ENCODE data around the gene BCAS1. TPM values are rescaled to one million over a fixed set of nuclear protein-coding genes. Genes with fewer than 3 reads are reported as not detected.

The BCAS1 gene
- total RNA-seq, 4 donors from 2014 or later: 0.32 TPM; not detected in 3

DNA sequence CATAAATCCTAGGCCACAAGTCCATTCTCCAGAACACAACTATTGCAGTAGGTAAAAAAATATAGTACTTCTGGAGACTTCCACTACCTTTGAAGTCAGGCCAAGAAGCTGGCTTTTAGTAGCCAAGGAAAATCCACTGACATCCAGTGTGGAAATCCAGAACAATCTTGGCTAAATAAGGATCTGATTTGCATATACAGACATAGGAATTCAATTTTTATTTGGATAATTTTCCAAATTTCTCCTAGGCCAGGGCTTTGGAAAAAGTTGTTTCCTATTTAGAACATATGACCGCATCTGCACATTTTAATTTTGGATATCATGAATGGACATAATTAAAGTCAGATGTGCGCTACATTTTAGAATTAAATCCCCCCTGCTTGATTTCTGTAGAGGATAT, 100.2 kb downstream of the BCAS1 start:
- DNase-seq (no peak), ATAC-seq (no peak)
- TF ChIP-seq, protein P1, sequence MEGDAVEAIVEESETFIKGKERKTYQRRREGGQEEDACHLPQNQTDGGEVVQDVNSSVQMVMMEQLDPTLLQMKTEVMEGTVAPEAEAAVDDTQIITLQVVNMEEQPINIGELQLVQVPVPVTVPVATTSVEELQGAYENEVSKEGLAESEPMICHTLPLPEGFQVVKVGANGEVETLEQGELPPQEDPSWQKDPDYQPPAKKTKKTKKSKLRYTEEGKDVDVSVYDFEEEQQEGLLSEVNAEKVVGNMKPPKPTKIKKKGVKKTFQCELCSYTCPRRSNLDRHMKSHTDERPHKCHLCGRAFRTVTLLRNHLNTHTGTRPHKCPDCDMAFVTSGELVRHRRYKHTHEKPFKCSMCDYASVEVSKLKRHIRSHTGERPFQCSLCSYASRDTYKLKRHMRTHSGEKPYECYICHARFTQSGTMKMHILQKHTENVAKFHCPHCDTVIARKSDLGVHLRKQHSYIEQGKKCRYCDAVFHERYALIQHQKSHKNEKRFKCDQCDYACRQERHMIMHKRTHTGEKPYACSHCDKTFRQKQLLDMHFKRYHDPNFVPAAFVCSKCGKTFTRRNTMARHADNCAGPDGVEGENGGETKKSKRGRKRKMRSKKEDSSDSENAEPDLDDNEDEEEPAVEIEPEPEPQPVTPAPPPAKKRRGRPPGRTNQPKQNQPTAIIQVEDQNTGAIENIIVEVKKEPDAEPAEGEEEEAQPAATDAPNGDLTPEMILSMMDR (IDR thresholded peaks at IDR 0.05 in 4 of 5, conservative IDR thresholded peaks at IDR 0.05 in 1 of 5): no peak
- no peaks in the 10 kb centered on the region for H3K36me3 ChIP-seq
- in situ Hi-C loops (cut with MboI; ENCODE audit: low sequenced_read_pairs in 4 of 4) (no loop called here), intact Hi-C loops (cut with DNase I; ENCODE audit: low total_unique reads) (no loop called here)
- no peak overlapping the region for H3K4me3 ChIP-seq
- H3K9me3 ChIP-seq: no peaks in the 10 kb centered on the region
- H3K27ac ChIP-seq: no peak overlapping the region
- no peaks in the 10 kb centered on the region for H3K27me3 ChIP-seq
- H3K4me1 ChIP-seq: no peaks in the 10 kb centered on the region

- H3K27me3 ChIP-seq: no peaks in the 10 kb centered on the region
- ATAC-seq (no peak), DNase-seq (no peak)
- no peaks in the 10 kb centered on the region for H3K9me3 ChIP-seq
- intact Hi-C loops (cut with DNase I; ENCODE audit: low total_unique reads): no loop called here
- H3K36me3 ChIP-seq: no peaks in the 10 kb centered on the region
- no peak overlapping the region for H3K4me3 ChIP-seq
- in situ Hi-C loops (cut with MboI; ENCODE audit: low sequenced_read_pairs in 4 of 4): no loop called here
- no peak for TF ChIP-seq POLR2A (IDR thresholded peaks at IDR 0.05)
- TF ChIP-seq, protein P1 (IDR thresholded peaks at IDR 0.05 in 4 of 5, conservative IDR thresholded peaks at IDR 0.05 in 1 of 5): no peak
- no peak overlapping the region for H3K27ac ChIP-seq
- H3K4me1 ChIP-seq: no peaks in the 10 kb centered on the region
Observed at GRCh38 chr20:53967527-53967926, 102.9 kb downstream of the BCAS1 start.

DNA sequence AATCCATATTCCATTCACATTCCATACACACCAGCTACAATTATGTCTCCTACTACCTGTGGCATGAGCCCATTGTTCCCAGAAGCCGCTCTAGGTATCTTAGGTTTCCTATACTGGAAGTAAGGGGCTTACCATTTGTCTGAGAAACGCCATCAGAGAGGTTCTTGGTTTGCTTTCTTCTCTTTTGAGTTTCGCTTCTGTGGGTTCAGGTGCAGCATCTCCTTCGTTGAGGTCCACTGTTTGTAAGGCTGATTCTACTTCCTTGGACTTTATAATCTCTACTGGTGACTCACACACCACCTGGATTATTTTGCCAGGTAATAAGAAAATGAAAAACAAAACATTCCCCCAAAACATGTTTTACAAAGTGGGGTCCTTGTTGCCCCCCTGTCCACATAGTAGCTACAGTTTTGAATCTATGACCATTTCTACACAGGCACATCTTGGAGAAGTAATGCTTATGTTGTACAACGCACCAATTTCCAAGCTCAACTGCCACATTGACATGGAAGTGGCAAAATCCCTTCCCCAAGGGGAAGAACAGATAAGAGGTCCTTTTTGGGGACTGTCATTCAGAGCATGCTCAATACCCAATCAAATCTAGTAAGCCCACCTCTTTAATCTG, 103.5 kb downstream of the BCAS1 start:
- Histone ChIP-seq H3K4me3 (no peak overlapping the region), H3K9me3 (no peaks in the 10 kb centered on the region), H3K27me3 (no peaks in the 10 kb centered on the region), H3K36me3 (no peaks in the 10 kb centered on the region), H3K4me1 (no peaks in the 10 kb centered on the region), H3K27ac (no peak overlapping the region)
- intact Hi-C loops (cut with DNase I; ENCODE audit: low total_unique reads) (no loop called here), in situ Hi-C loops (cut with MboI; ENCODE audit: low sequenced_read_pairs in 4 of 4) (no loop called here)
- no peak for ATAC-seq
- DNase-seq: no peak
- TF ChIP-seq, protein P1 (IDR thresholded peaks at IDR 0.05 in 4 of 5, conservative IDR thresholded peaks at IDR 0.05 in 1 of 5): no peak
- no peak for TF ChIP-seq POLR2A (IDR thresholded peaks at IDR 0.05)

DNA sequence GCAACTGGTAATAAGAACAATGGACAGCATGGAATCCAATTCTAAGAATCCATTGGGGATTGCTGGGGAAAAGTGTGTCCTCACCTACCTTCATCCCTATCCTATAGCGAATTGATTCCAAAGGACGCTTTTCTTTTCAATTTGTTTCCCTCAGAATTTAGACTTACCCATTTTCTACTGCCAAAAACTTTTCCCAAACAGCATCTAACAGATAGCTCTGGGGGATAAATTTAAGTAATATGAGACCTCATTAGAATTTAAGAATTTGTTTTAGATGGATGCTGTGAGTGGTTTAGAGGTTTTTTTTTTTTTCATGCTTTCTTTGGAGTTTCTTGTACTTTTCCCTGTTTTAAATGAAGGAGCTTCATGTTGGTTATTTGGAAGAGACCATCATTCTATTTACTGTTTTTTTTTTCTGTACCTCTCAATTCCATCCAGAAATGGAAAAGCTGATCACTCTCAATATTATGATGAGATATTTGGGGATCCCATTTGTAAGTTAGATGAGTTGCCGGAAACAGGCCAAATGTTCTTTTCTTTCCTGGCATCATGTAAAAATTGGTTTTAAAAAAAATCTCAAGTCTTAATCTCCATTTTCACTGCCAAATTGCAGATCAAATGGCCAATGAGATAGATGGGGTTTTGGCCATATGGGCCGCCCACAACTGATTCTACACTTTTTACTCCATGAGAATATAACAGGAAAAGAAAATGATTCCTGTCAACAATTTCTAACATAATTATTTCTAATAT, 105.7 kb downstream of the BCAS1 start:
- in situ Hi-C loops (cut with MboI; ENCODE audit: low sequenced_read_pairs in 4 of 4) (no loop called here), intact Hi-C loops (cut with DNase I; ENCODE audit: low total_unique reads) (no loop called here)
- TF ChIP-seq, protein P1 (IDR thresholded peaks at IDR 0.05 in 4 of 5, conservative IDR thresholded peaks at IDR 0.05 in 1 of 5): no peak
- no peak for TF ChIP-seq POLR2A (IDR thresholded peaks at IDR 0.05)
- Histone ChIP-seq H3K4me1 (no peaks in the 10 kb centered on the region), H3K27ac (no peak overlapping the region), H3K36me3 (no peaks in the 10 kb centered on the region), H3K27me3 (no peaks in the 10 kb centered on the region), H3K4me3 (no peak overlapping the region), H3K9me3 (no peaks in the 10 kb centered on the region)
- no peak for DNase-seq
- ATAC-seq: no peak
